GM18505 (cell line): ENCODE measurements around the gene IGFLR1.

Experiments used
- ATAC-seq: cut with Tn5 transposase; IDR thresholded peaks from one replicate; pipeline ENCODE4 v1.9.1; 2021; ENCODE audit not compliant: unreplicated experiment
- POLR2A ChIP-seq: IDR thresholded peaks from 4 replicates; pipeline ENCODE4 v1.6.1; 2011; ENCODE audit warnings: borderline replicate concordance; ENCODE audit not compliant: insufficient read depth, insufficient read length; ENCODE audit errors: extremely low read depth

Gene IGFLR1

GRCh38 chr19:35756377-35757230 lies 14.4 kb upstream of the IGFLR1 start, which contains the start of gene HSPB6:
Gene HSPB6, minus strand, starts transcription at chr19:35757029. Its CDS starts 21 bp downstream, at chr19:35757008.
- ATAC-seq: no peak
- no peak for TF ChIP-seq POLR2A

GRCh38 chr19:35755550-35756376 lies 13.5 kb upstream of the IGFLR1 start:
- no peak for TF ChIP-seq POLR2A
- no peak for ATAC-seq

- no peak for TF ChIP-seq POLR2A
- ATAC-seq: no peak
These were observed 12.9 kb upstream of the IGFLR1 start for GRCh38 chr19:35755131-35755549.

- ATAC-seq: no peak
These were observed 12.3 kb upstream of the IGFLR1 start for GRCh38 chr19:35754370-35755130.

GRCh38 chr19:35753634-35754369 lies 11.6 kb upstream of the IGFLR1 start:
- TF ChIP-seq POLR2A: no peak
- no peak for ATAC-seq

More at GRCh38 chr19:35754370-35755130, 12.3 kb upstream of the IGFLR1 start:
- no peak for TF ChIP-seq POLR2A

GRCh38 chr19:35752746-35753350 lies 10.6 kb upstream of the IGFLR1 start:
- ATAC-seq: no peak
- TF ChIP-seq POLR2A: no peak

GRCh38 chr19:35751839-35752745 lies 9.8 kb upstream of the IGFLR1 start:
- ATAC-seq: no peak
- no peak for TF ChIP-seq POLR2A

- no peak for TF ChIP-seq POLR2A
- no peak for ATAC-seq
These were observed 7.9 kb upstream of the IGFLR1 start for GRCh38 chr19:35750167-35750566.

GRCh38 chr19:35748106-35749020 lies 6.1 kb upstream of the IGFLR1 start, which contains the start of gene LIN37:
Gene LIN37, plus strand, starts transcription at chr19:35748576. Its CDS starts 149 bp downstream, at chr19:35748725.
- peak; percentile 52 for ATAC-seq
- peak; percentile 65 for TF ChIP-seq POLR2A

- TF ChIP-seq POLR2A: no peak
- no peak for ATAC-seq
These were observed 4.3 kb upstream of the IGFLR1 start for GRCh38 chr19:35746531-35746930.
